GM12878 (cell line): ENCODE measurements around the gene ENPP7. TPM values are rescaled to one million over a fixed set of nuclear protein-coding genes. Genes with fewer than 3 reads are reported as not detected.

Experiments used
- CBFB ChIP-seq: IDR thresholded peaks from 2 replicates; pipeline ENCODE4 v1.6.1; 2016; ENCODE audit warnings: antibody characterized with exemption, low read depth
- CEBPZ ChIP-seq: fragments of 150-350 bp; IDR thresholded peaks from 2 replicates; pipeline ENCODE4 v1.6.1; 2016; ENCODE audit warnings: low read depth, low read length
- CHD4 ChIP-seq: fragments of 200-600 bp; sonication (generic); IDR thresholded peaks from 2 replicates; pipeline ENCODE4 v1.6.1; 2016; ENCODE audit warnings: mild to moderate bottlenecking
- ESRRA ChIP-seq: IDR thresholded peaks from 2 replicates; pipeline ENCODE4 v1.6.1; 2012; ENCODE audit warnings: mild to moderate bottlenecking, low read length, improper control_type of control experiment
- IRF5 ChIP-seq: fragments of 450-650 bp; IDR thresholded peaks from 2 replicates; pipeline ENCODE4 v1.6.1; 2017; ENCODE audit warnings: borderline replicate concordance
- KLF5 ChIP-seq: fragments of 450-650 bp; IDR thresholded peaks from 2 replicates; pipeline ENCODE4 v1.6.1; 2014; ENCODE audit warnings: mild to moderate bottlenecking; ENCODE audit not compliant: partially characterized antibody
- SKIL ChIP-seq: fragments of 450-650 bp; IDR thresholded peaks from 2 replicates; pipeline ENCODE4 v1.6.1; 2017; ENCODE audit warnings: mild to moderate bottlenecking, low read depth, inconsistent platforms; ENCODE audit not compliant: poor library complexity, severe bottlenecking
- SUPT20H ChIP-seq: IDR thresholded peaks from 2 replicates; pipeline ENCODE4 v1.6.1; 2011; ENCODE audit warnings: low read depth, mild to moderate bottlenecking, low read length, moderate library complexity, borderline replicate concordance; ENCODE audit not compliant: control insufficient read depth
- ZBTB11 ChIP-seq: fragments of 450-650 bp; formaldehyde crosslinking; IDR thresholded peaks from 2 replicates; pipeline ENCODE4 v1.5.0; 2022; ENCODE audit warnings: mild to moderate bottlenecking, missing genetic modification characterization
- ZNF274 ChIP-seq: IDR thresholded peaks from one replicate; pipeline ENCODE4 v1.8.0; 2011; ENCODE audit not compliant: insufficient read length, insufficient read depth
- polyA plus RNA-seq, 11 experiments: library from polyadenylated mRNA; depleted of rRNA in 4 of 11; unstranded in 6 of 11; stranded (reverse) in 5 of 11; fragments of >200 nt; fragmentation: Nextera tagmentation in 4 of 11; fragmentation: Illumina TruSeq in 1 of 11; extraction: Ambion mirVana in 4 of 11; extraction: Trizol in 1 of 11; gene quantifications; 1 replicate in 1 of 11; 2 replicates in 10 of 11; pipeline versions ENCODE4 v1.2.1 to v1.2.3, GENCODE V29; 2011 to 2016; ENCODE audit warnings: inconsistent platforms in 2 of 11, missing spikeins in 2 of 11, low read depth in 1 of 11
- total RNA-seq, 4 experiments: library from RNA; depleted of rRNA in 3 of 4; stranded (reverse); fragments of >200 nt in 3 of 4; fragmentation: Illumina TruSeq in 1 of 4; extraction: Trizol in 1 of 4; gene quantifications; 2 replicates each; pipeline versions ENCODE4 v1.2.1 to v1.2.3, GENCODE V29; 2013 to 2021

ENPP7 gene
- total and polyA plus RNA-seq, 10 of the 15 experiments (the other 5 are each of a cell fraction or from before 2014, with no cell fraction given) = 0.04 to 0.41 (median 0.18) TPM; not detected in 1

GRCh38 chr17:79741401-79741750, 10.6 kb downstream of the ENPP7 start (continued):
- TF ChIP-seq SKIL (no peak), ZBTB11 (CRISPR knock-in tag) (no peak), IRF5 (no peak), SUPT20H (no peak), CHD4 (no peak), ESRRA (no peak), CEBPZ (no peak), KLF5 (no peak), ZNF274 (no peak), CBFB (no peak)
